ENCODE results near the gene PLPP3.

The PLPP3 gene

DNA sequence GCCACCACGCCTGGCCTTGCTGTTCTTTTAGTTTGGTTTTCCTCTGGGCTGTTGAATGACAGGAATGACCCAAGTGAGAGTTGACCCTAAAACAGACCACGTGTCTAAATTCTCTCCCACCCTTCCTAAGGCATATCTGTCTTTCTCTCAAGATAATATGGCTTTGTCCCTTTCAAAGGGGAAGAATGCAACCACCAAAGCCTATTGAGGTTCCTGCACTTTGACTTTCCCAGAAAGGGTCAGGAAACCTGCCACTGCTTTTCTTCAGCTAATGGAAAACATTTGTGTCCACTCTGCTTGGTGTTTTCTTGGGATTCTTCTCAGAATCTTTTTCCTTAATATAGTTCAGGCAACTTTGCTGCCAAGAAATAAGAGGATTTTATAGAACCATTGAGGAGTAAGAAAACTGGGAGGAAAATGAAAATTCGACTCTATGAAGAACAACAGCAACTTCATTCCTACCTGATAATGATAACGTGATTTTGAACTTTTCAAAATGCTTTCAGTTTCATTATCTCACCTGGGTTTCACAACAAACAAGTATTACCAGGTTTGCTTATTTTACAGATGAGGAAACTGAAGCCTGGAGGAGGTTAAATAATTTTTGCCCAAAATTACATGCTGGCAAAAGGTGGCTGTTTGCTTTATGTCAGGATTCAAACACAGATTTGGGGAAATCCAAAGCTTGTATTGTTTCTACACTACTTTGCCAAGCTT lies 6.9 kb downstream of the PLPP3 start:
- H3K9ac ChIP-seq (ENCODE audit: insufficient read length, low read depth): no peak overlapping the region
- DNase-seq (ENCODE audit: low read depth, low spot score): no peak
- H3K36me3 ChIP-seq (ENCODE audit: insufficient read depth, insufficient read length, low read length): peaks cover 33% of the 10 kb centered on the region
- no peaks in the 10 kb centered on the region for H3K27me3 ChIP-seq (ENCODE audit: insufficient read depth, insufficient read length)
- no peak overlapping the region for H3K4me3 ChIP-seq (ENCODE audit: insufficient read length, low read depth)
- TF ChIP-seq SUZ12 (IDR thresholded peaks at IDR 0.05; ENCODE audit: extremely low read depth, insufficient read depth, insufficient read length) (no peak), YY1 (IDR thresholded peaks at IDR 0.05; ENCODE audit: insufficient read depth, insufficient read length) (no peak)
- no peaks in the 10 kb centered on the region for H3K9me3 ChIP-seq (ENCODE audit: insufficient read depth, low read length)
- H3K4me1 ChIP-seq (ENCODE audit: insufficient read depth, insufficient read length): peaks cover 6% of the 10 kb centered on the region

DNA sequence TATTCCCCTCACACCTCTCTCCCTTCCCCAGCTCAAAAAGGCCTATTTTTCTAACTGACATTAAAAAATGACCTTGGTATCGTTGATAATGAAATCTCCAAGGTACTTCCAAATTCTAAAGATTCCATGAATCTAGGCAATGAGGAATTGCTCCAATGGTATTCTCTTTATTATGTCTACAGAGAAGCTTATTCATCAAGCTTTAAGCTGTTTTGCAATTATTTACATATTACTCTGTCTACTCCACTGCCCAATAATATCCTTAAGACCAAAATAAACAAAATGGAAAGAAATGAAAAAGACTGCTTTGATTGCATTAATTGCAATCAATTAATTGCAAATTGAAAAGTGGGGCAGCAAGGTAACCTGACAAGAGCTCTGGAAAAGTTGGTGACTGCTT lies 7.9 kb downstream of the PLPP3 start:
- TF ChIP-seq SUZ12 (IDR thresholded peaks at IDR 0.05; ENCODE audit: extremely low read depth, insufficient read depth, insufficient read length) (no peak), ZNF274 (IDR thresholded peaks at IDR 0.05; ENCODE audit: low read depth, low read length) (no peak), YY1 (IDR thresholded peaks at IDR 0.05; ENCODE audit: insufficient read depth, insufficient read length) (no peak)
- Histone ChIP-seq H3K27me3 (ENCODE audit: insufficient read depth, insufficient read length) (no peaks in the 10 kb centered on the region), H3K4me1 (ENCODE audit: insufficient read depth, insufficient read length) (peaks cover 6% of the 10 kb centered on the region), H3K4me3 (ENCODE audit: insufficient read length, low read depth) (no peak overlapping the region), H3K9ac (ENCODE audit: insufficient read length, low read depth) (no peak overlapping the region), H3K9me3 (ENCODE audit: insufficient read depth, low read length) (no peaks in the 10 kb centered on the region), H3K36me3 (ENCODE audit: insufficient read depth, insufficient read length, low read length) (peaks cover 25% of the 10 kb centered on the region)
- DNase-seq (ENCODE audit: low read depth, low spot score): no peak

DNA sequence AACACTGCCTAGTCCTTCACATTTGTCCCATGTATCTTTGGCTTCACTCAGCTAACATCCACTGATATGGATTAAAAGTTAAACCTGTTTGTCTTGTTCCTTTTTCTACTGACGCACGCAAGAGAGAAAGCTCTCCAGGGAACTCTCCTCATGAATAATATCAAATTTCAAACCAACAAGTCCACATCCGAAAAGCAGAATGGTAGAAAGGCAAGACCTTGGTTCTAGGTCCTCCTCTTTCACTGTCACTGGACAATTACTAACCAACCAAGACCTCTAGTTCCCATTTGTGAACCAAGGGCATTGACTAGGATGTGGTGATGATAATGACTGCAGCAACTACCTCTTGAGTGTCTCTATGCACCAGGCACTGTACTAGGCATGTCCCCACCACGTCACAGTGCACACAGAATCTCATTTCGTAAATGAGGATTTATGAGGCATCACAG lies 8.4 kb downstream of the PLPP3 start:
- Histone ChIP-seq H3K4me3 (ENCODE audit: insufficient read length, low read depth) (no peak overlapping the region), H3K4me1 (ENCODE audit: insufficient read depth, insufficient read length) (peaks cover 6% of the 10 kb centered on the region), H3K36me3 (ENCODE audit: insufficient read depth, insufficient read length, low read length) (peaks cover 21% of the 10 kb centered on the region), H3K9me3 (ENCODE audit: insufficient read depth, low read length) (no peaks in the 10 kb centered on the region), H3K27me3 (ENCODE audit: insufficient read depth, insufficient read length) (no peaks in the 10 kb centered on the region), H3K9ac (ENCODE audit: insufficient read length, low read depth) (no peak overlapping the region)
- no peak for TF ChIP-seq SUZ12 (IDR thresholded peaks at IDR 0.05; ENCODE audit: extremely low read depth, insufficient read depth, insufficient read length)
- no peak for TF ChIP-seq ZNF274 (IDR thresholded peaks at IDR 0.05; ENCODE audit: low read depth, low read length)
- no peak for TF ChIP-seq YY1 (IDR thresholded peaks at IDR 0.05; ENCODE audit: insufficient read depth, insufficient read length)
- DNase-seq (ENCODE audit: low read depth, low spot score): no peak

GRCh38 chr1:56569661-56570060 lies 9.7 kb downstream of the PLPP3 start:
- DNase-seq (ENCODE audit: low read depth, low spot score): no peak

DNA sequence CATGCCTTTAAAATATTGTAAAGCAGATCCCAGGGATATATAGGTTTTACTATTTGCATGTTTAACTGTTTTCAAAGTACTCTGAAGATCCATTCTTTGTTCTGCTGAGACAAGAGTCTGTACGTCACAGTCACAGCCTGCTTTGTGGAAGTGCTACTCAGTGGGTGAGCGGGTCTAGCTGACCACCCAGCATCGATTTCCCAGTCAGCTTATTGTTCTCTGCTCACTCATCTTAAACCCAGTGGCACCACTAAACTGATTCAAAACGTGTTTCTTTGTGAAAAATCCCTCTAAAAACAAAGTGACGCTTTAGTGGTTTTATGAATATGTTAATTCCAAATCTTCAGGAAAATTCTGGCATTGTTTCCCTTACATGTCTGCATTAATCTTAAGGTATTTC lies 12.4 kb downstream of the PLPP3 start:
- no peaks in the 10 kb centered on the region for H3K9me3 ChIP-seq (ENCODE audit: insufficient read depth, low read length)
- TF ChIP-seq YY1 (IDR thresholded peaks at IDR 0.05; ENCODE audit: insufficient read depth, insufficient read length) (no peak), ZNF274 (IDR thresholded peaks at IDR 0.05; ENCODE audit: low read depth, low read length) (no peak), SUZ12 (IDR thresholded peaks at IDR 0.05; ENCODE audit: extremely low read depth, insufficient read depth, insufficient read length) (no peak)
- H3K4me1 ChIP-seq (ENCODE audit: insufficient read depth, insufficient read length): peaks cover 6% of the 10 kb centered on the region
- no peak overlapping the region for H3K4me3 ChIP-seq (ENCODE audit: insufficient read length, low read depth)
- H3K27me3 ChIP-seq (ENCODE audit: insufficient read depth, insufficient read length): no peaks in the 10 kb centered on the region
- no peak for DNase-seq (ENCODE audit: low read depth, low spot score)
- no peak overlapping the region for H3K9ac ChIP-seq (ENCODE audit: insufficient read length, low read depth)
- no peaks in the 10 kb centered on the region for H3K36me3 ChIP-seq (ENCODE audit: insufficient read depth, insufficient read length, low read length)

More at GRCh38 chr1:56569661-56570060, 9.7 kb downstream of the PLPP3 start:
- no peak for TF ChIP-seq YY1 (IDR thresholded peaks at IDR 0.05; ENCODE audit: insufficient read depth, insufficient read length)
- TF ChIP-seq ZNF274 (IDR thresholded peaks at IDR 0.05; ENCODE audit: low read depth, low read length): no peak
- TF ChIP-seq SUZ12 (IDR thresholded peaks at IDR 0.05; ENCODE audit: extremely low read depth, insufficient read depth, insufficient read length): no peak
- Histone ChIP-seq H3K9me3 (ENCODE audit: insufficient read depth, low read length) (no peaks in the 10 kb centered on the region), H3K4me1 (ENCODE audit: insufficient read depth, insufficient read length) (peaks cover 11% of the 10 kb centered on the region), H3K36me3 (ENCODE audit: insufficient read depth, insufficient read length, low read length) (peaks cover 14% of the 10 kb centered on the region), H3K9ac (ENCODE audit: insufficient read length, low read depth) (no peak overlapping the region), H3K4me3 (ENCODE audit: insufficient read length, low read depth) (no peak overlapping the region), H3K27me3 (ENCODE audit: insufficient read depth, insufficient read length) (no peaks in the 10 kb centered on the region)

- peak overlapping the region; percentile 2 for H3K9ac ChIP-seq (ENCODE audit: insufficient read length, low read depth)
- no peak for DNase-seq (ENCODE audit: low read depth, low spot score)
Observed at GRCh38 chr1:56566061-56566744, 13.2 kb downstream of the PLPP3 start.

DNA sequence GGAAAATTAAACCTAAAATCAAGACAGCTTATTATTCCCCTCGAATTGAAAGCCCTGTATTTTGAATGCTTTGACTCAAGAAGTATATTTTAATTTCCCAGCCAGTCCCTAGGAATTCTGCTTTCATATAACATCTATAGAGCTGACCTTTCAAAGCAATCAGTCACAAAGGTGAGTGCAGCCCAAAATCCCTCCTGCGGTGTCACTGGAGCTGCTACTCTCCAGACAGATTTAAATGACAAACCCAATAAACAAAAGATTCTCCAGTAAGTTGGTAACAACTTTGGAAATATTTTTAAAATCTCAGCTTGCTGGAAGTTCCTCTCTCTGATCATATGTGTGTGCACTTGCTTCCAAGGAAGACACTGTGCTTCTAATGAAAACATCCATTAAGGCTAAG lies 14.7 kb downstream of the PLPP3 start:
- no peaks in the 10 kb centered on the region for H3K9me3 ChIP-seq (ENCODE audit: insufficient read depth, low read length)
- no peak overlapping the region for H3K9ac ChIP-seq (ENCODE audit: insufficient read length, low read depth)
- H3K36me3 ChIP-seq (ENCODE audit: insufficient read depth, insufficient read length, low read length): no peaks in the 10 kb centered on the region
- no peak for DNase-seq (ENCODE audit: low read depth, low spot score)
- peaks cover 6% of the 10 kb centered on the region for H3K4me1 ChIP-seq (ENCODE audit: insufficient read depth, insufficient read length)
- no peaks in the 10 kb centered on the region for H3K27me3 ChIP-seq (ENCODE audit: insufficient read depth, insufficient read length)
- H3K4me3 ChIP-seq (ENCODE audit: insufficient read length, low read depth): no peak overlapping the region
- TF ChIP-seq YY1 (IDR thresholded peaks at IDR 0.05; ENCODE audit: insufficient read depth, insufficient read length) (no peak), ZNF274 (IDR thresholded peaks at IDR 0.05; ENCODE audit: low read depth, low read length) (no peak), SUZ12 (IDR thresholded peaks at IDR 0.05; ENCODE audit: extremely low read depth, insufficient read depth, insufficient read length) (no peak)

More at GRCh38 chr1:56566061-56566744, 13.2 kb downstream of the PLPP3 start:
- TF ChIP-seq SUZ12 (IDR thresholded peaks at IDR 0.05; ENCODE audit: extremely low read depth, insufficient read depth, insufficient read length) (no peak), ZNF274 (IDR thresholded peaks at IDR 0.05; ENCODE audit: low read depth, low read length) (no peak), YY1 (IDR thresholded peaks at IDR 0.05; ENCODE audit: insufficient read depth, insufficient read length) (no peak)
- H3K4me3 ChIP-seq (ENCODE audit: insufficient read length, low read depth): no peak overlapping the region
- H3K9me3 ChIP-seq (ENCODE audit: insufficient read depth, low read length): no peaks in the 10 kb centered on the region
- no peaks in the 10 kb centered on the region for H3K27me3 ChIP-seq (ENCODE audit: insufficient read depth, insufficient read length)
- no peaks in the 10 kb centered on the region for H3K36me3 ChIP-seq (ENCODE audit: insufficient read depth, insufficient read length, low read length)
- peaks cover 6% of the 10 kb centered on the region for H3K4me1 ChIP-seq (ENCODE audit: insufficient read depth, insufficient read length)

All from NT2/D1 (cell line).